Endothelial cell of hepatic sinusoid (primary cell): ENCODE measurements around the gene KRT8.

Source experiments
- in situ Hi-C: cut with HindIII; loops from 2 replicates; pipeline ENCODE4 v1.10.0; 2017; ENCODE audit warnings: low sequenced_read_pairs

The KRT8 gene

GRCh38 chr12:52876372-52876771, 28.5 kb downstream of the KRT8 start:
- in situ Hi-C loops = no loop called here

- in situ Hi-C loops = loop anchor here (25.0 kb wide), 2 partner anchors 163 to 288 kb away; partner anchors contain the start of gene KRT77
Observed at GRCh38 chr12:52874573-52875435, 30.1 kb downstream of the KRT8 start.

GRCh38 chr12:52873832-52874572, 30.9 kb downstream of the KRT8 start:
- in situ Hi-C loops = loop anchor here (25.0 kb wide), 2 partner anchors 162 to 287 kb away; partner anchors contain the start of gene KRT77

- in situ Hi-C loops = loop anchor here (25.0 kb wide), 2 partner anchors 161 to 286 kb away; partner anchors contain the start of gene KRT77
Observed at GRCh38 chr12:52873513-52873831, 31.4 kb downstream of the KRT8 start.

- in situ Hi-C loops = loop anchor here (25.0 kb wide), 2 partner anchors 161 to 286 kb away; partner anchors contain the start of gene KRT77
Observed at GRCh38 chr12:52872644-52873389, 32.1 kb downstream of the KRT8 start.

- in situ Hi-C loops = loop anchor here (25.0 kb wide), 2 partner anchors 159 to 284 kb away; partner anchors contain the start of gene KRT77
Observed at GRCh38 chr12:52871291-52872039, 33.4 kb downstream of the KRT8 start.

GRCh38 chr12:52870361-52871290, 34.2 kb downstream of the KRT8 start:
- in situ Hi-C loops = loop anchor here (25.0 kb wide), 2 partner anchors 158 to 283 kb away; partner anchors contain the start of gene KRT77

GRCh38 chr12:52867642-52868041, 37.2 kb downstream of the KRT8 start:
- in situ Hi-C loops = loop anchor here (25.0 kb wide), 2 partner anchors 155 to 280 kb away; partner anchors contain the start of gene KRT77

GRCh38 chr12:52867152-52867551, 37.7 kb downstream of the KRT8 start:
- in situ Hi-C loops = loop anchor here (25.0 kb wide), 2 partner anchors 155 to 280 kb away; partner anchors contain the start of gene KRT77

- in situ Hi-C loops = loop anchor here (25.0 kb wide), 2 partner anchors 153 to 278 kb away; partner anchors contain the start of gene KRT77
Observed at GRCh38 chr12:52865090-52865944, 39.6 kb downstream of the KRT8 start.

GRCh38 chr12:52862023-52862422, 42.9 kb downstream of the KRT8 start:
- in situ Hi-C loops = loop anchor here (5.0 to 25.0 kb wide), 3 partner anchors 40 to 275 kb away; partner anchors contain the start of gene KRT77

GRCh38 chr12:52861511-52861910, 43.4 kb downstream of the KRT8 start:
- in situ Hi-C loops = loop anchor here (5.0 to 25.0 kb wide), 3 partner anchors 39 to 274 kb away; partner anchors contain the start of gene KRT77

GRCh38 chr12:52860102-52860823, 44.6 kb downstream of the KRT8 start:
- in situ Hi-C loops = loop anchor here (5.0 to 25.0 kb wide), 3 partner anchors 38 to 273 kb away; partner anchors contain the start of gene KRT77

- in situ Hi-C loops = loop anchor here (25.0 kb wide), 2 partner anchors 145 to 270 kb away; partner anchors contain the start of gene KRT77
Observed at GRCh38 chr12:52857500-52857899, 47.4 kb downstream of the KRT8 start.

- in situ Hi-C loops = loop anchor here (25.0 kb wide), 2 partner anchors 144 to 269 kb away; partner anchors contain the start of gene KRT77
Observed at GRCh38 chr12:52856787-52857186, 48.1 kb downstream of the KRT8 start.

- in situ Hi-C loops = loop anchor here (25.0 kb wide), 2 partner anchors 144 to 269 kb away; partner anchors contain the start of gene KRT77
Observed at GRCh38 chr12:52856077-52856476, 48.8 kb downstream of the KRT8 start.

- in situ Hi-C loops = loop anchor here (25.0 kb wide), 2 partner anchors 139 to 264 kb away; partner anchors contain the start of gene KRT77
Observed at GRCh38 chr12:52851787-52852186, 53.1 kb downstream of the KRT8 start.
